Natural killer cell (primary cell): ENCODE data around the gene HYAL1. TPM values are rescaled to one million over a fixed set of nuclear protein-coding genes. Genes with fewer than 3 reads are reported as not detected.

ENCODE experiments used
- ATAC-seq, 3 donors: fragments of 150-1000 bp in 2 of 3; fragments of 200-7000 bp in 1 of 3; cut with Tn5 transposase; 1 replicate in 1 of 3; 2 replicates in 2 of 3; pipeline ENCODE4 v1.10.0; 2021; ENCODE audit warnings: mild to moderate bottlenecking in 2 of 3, moderate library complexity in 2 of 3
- DNase-seq, 2 donors: peaks; one replicate each; pipeline versions ENCODE4 v3.0.0 to v3.0.0-alpha.2; 2013 to 2021; ENCODE audit warnings: mixed read lengths in 1 of 2
- H3K27ac ChIP-seq: one replicate; pipeline ENCODE4 v1.5.1; 2013; ENCODE audit warnings: mild to moderate bottlenecking, low read length
- H3K27me3 ChIP-seq: one replicate; pipeline ENCODE4 v1.6.1; 2013; ENCODE audit warnings: low read length; ENCODE audit not compliant: control insufficient read depth, insufficient read depth
- H3K36me3 ChIP-seq: one replicate; pipeline ENCODE4 v1.6.1; 2013; ENCODE audit warnings: low read length; ENCODE audit not compliant: control insufficient read depth, insufficient read depth
- H3K4me1 ChIP-seq: one replicate; pipeline ENCODE4 v1.6.1; 2013; ENCODE audit warnings: low read length; ENCODE audit not compliant: control insufficient read depth, insufficient read depth
- H3K4me3 ChIP-seq: one replicate; pipeline ENCODE4 v1.5.1; 2013; ENCODE audit warnings: low read length
- H3K9me3 ChIP-seq: one replicate; pipeline ENCODE4 v1.6.1; 2013; ENCODE audit warnings: low read length; ENCODE audit not compliant: control insufficient read depth, insufficient read depth
- H3K27ac Mint-ChIP-seq, 2 donors: one replicate each; pipeline ENCODE4 v1.8.0; 2022; ENCODE audit warnings: mild to moderate bottlenecking in 2 of 2, mixed read lengths in 2 of 2, moderate library complexity in 1 of 2
- H3K27me3 Mint-ChIP-seq, 2 donors: one replicate each; pipeline ENCODE4 v1.8.0; 2022; ENCODE audit warnings: low read depth in 2 of 2, mixed read lengths in 2 of 2
- H3K36me3 Mint-ChIP-seq: one replicate; pipeline ENCODE4 v1.8.0; 2022; ENCODE audit warnings: mixed read lengths
- H3K4me1 Mint-ChIP-seq, 2 donors: one replicate each; pipeline ENCODE4 v1.8.0; 2022; ENCODE audit warnings: mixed read lengths in 2 of 2
- H3K4me3 Mint-ChIP-seq: one replicate; pipeline ENCODE4 v1.8.0; 2022; ENCODE audit warnings: mild to moderate bottlenecking, moderate library complexity, mixed read lengths
- H3K9me3 Mint-ChIP-seq, 2 donors: one replicate each; pipeline ENCODE4 v1.8.0; 2022; ENCODE audit warnings: mixed read lengths in 2 of 2
- CTCF ChIP-seq: fragments of 200-600 bp; IDR thresholded peaks from one replicate; pipeline ENCODE4 v1.8.0; 2022; ENCODE audit warnings: antibody characterized with exemption
- WGBS: methylation state at CpG from one replicate; pipeline ENCODE4 v1.1.7; 2013; ENCODE audit warnings: missing lambda C conversion rate; ENCODE audit not compliant: insufficient coverage; 5-methylcytosine and 5-hydroxymethylcytosine counted together
- intact Hi-C: fragments of 100-400 bp; cut with micrococcal nuclease; formaldehyde crosslinking; loops from one replicate; pipeline ENCODE4 v1.14.2; 2022
- total RNA-seq, 4 donors: library from RNA; stranded (reverse); fragments of 120-200 nt in 1 of 4; gene quantifications; one replicate each; pipeline versions ENCODE4 v1.2.3 to v1.2.4, GENCODE V29; 2013 to 2022

The HYAL1 gene
- total RNA-seq, 3 donors from 2014 or later (not counting 1 experiment from before 2014, with no cell fraction given), result 0.82 to 1.2 TPM; not detected in 1

GRCh38 chr3:50325497-50326181, 22.3 kb upstream of the HYAL1 start:
- no peak overlapping the region for H3K27ac Mint-ChIP-seq
- TF ChIP-seq CTCF, result no peak

GRCh38 chr3:50325113-50325480, 21.7 kb upstream of the HYAL1 start:
- H3K9me3 Mint-ChIP-seq, result no peaks in the 10 kb centered on the region

More at GRCh38 chr3:50325497-50326181, 22.3 kb upstream of the HYAL1 start:
- no peaks in the 10 kb centered on the region for H3K27me3 Mint-ChIP-seq
- no peaks in the 10 kb centered on the region for H3K36me3 Mint-ChIP-seq
- intact Hi-C loops, result no loop called here
- no peak overlapping the region for H3K27ac ChIP-seq
- WGBS, result 94% methylated on average over 11 of the region's 11 CpGs
- peaks cover 22% of the 10 kb centered on the region for H3K36me3 ChIP-seq
- ATAC-seq (no peak), DNase-seq (no peak)
- peaks cover 10 to 39% of the 10 kb centered on the region in 2 donors for H3K4me1 Mint-ChIP-seq
- H3K9me3 Mint-ChIP-seq, result no peaks in the 10 kb centered on the region
- H3K4me3 Mint-ChIP-seq, result no peak overlapping the region
- H3K9me3 ChIP-seq, result no peaks in the 10 kb centered on the region
- peaks cover 41% of the 10 kb centered on the region for H3K4me1 ChIP-seq
- H3K4me3 ChIP-seq, result no peak overlapping the region
- no peaks in the 10 kb centered on the region for H3K27me3 ChIP-seq

GRCh38 chr3:50324351-50325112, 21.2 kb upstream of the HYAL1 start:
- Histone ChIP-seq H3K4me3 (no peak overlapping the region), H3K36me3 (peaks cover 11% of the 10 kb centered on the region), H3K9me3 (no peaks in the 10 kb centered on the region), H3K4me1 (peaks cover 52% of the 10 kb centered on the region), H3K27me3 (no peaks in the 10 kb centered on the region), H3K27ac (no peak overlapping the region)
- Mint-ChIP-seq H3K4me1 (peaks cover 10 to 46% of the 10 kb centered on the region in 2 donors), H3K4me3 (peak overlapping the region; percentile 28), H3K36me3 (no peaks in the 10 kb centered on the region), H3K27me3 (no peaks in the 10 kb centered on the region), H3K27ac (peak overlapping the region; percentile 38 to 52), H3K9me3 (no peaks in the 10 kb centered on the region)
- peak; percentile 80 for TF ChIP-seq CTCF
- peak; percentile 59 to 76 for DNase-seq
- WGBS, result 68% methylated on average over 4 of the region's 4 CpGs
- peak in 1 of 3 donors; percentile 26 for ATAC-seq
- intact Hi-C loops, result no loop called here

More at GRCh38 chr3:50325113-50325480, 21.7 kb upstream of the HYAL1 start:
- Histone ChIP-seq H3K36me3 (peaks cover 17% of the 10 kb centered on the region), H3K4me1 (peaks cover 46% of the 10 kb centered on the region), H3K27me3 (no peaks in the 10 kb centered on the region), H3K9me3 (no peaks in the 10 kb centered on the region), H3K27ac (no peak overlapping the region), H3K4me3 (no peak overlapping the region)
- Mint-ChIP-seq H3K27ac (peak overlapping the region; percentile 38 to 52), H3K4me1 (peaks cover 10 to 44% of the 10 kb centered on the region in 2 donors), H3K4me3 (peak overlapping the region; percentile 28), H3K36me3 (no peaks in the 10 kb centered on the region), H3K27me3 (no peaks in the 10 kb centered on the region)
- 100% methylated on average over 1 of the region's 2 CpGs for WGBS
- no peak for DNase-seq
- no peak for ATAC-seq
- intact Hi-C loops, result no loop called here
- no peak for TF ChIP-seq CTCF
